PC-9 (cell line): ENCODE measurements around the gene SERPINH1. TPM values are rescaled to one million over a fixed set of nuclear protein-coding genes. Genes with fewer than 3 reads are reported as not detected.

ENCODE experiments used
- BruUV-seq: library from RNA; stranded (reverse); fragments of 400-500 nt; replicated peaks from 2 replicates; lab custom pipeline; 2021; lab: Mats Ljungman, UMichigan
- CTCF ChIA-PET: fragments of 300-600 bp; sonication (Branson Sonifier 250); formaldehyde crosslinking; loops from one replicate; lab custom pipeline; 2022; ENCODE audit warnings: antibody characterized with exemption; lab: Charles Lee
- POLR2A ChIA-PET: fragments of 300-600 bp; sonication (Branson Sonifier 250); formaldehyde crosslinking; loops from one replicate; lab custom pipeline; 2022; ENCODE audit warnings: antibody characterized with exemption; ENCODE audit not compliant: unreplicated experiment; lab: Charles Lee
- DNase-seq, 2 experiments: peaks; one replicate each; pipeline versions ENCODE4 v3.0.0 to v3.0.0-alpha.2; 2015 to 2022; ENCODE audit warnings: mixed read lengths in 1 of 2
- H2AFZ ChIP-seq: fragments of 200-600 bp; sonication (generic); 2 replicates; pipeline ENCODE4 v1.8.1; 2017; ENCODE audit warnings: antibody characterized with exemption
- H3F3A ChIP-seq: fragments of 200-600 bp; sonication (generic); 2 replicates; pipeline ENCODE4 v1.8.1; 2017; ENCODE audit warnings: antibody characterized with exemption, mild to moderate bottlenecking, low read depth; ENCODE audit not compliant: insufficient read depth
- H3K27ac ChIP-seq: fragments of 200-600 bp; sonication (generic); 2 replicates; pipeline ENCODE4 v1.6.1; 2016; ENCODE audit warnings: mixed run types
- H3K27me3 ChIP-seq: fragments of 200-600 bp; sonication (generic); 2 replicates; pipeline ENCODE4 v1.6.1; 2016; ENCODE audit warnings: low read depth, mixed run types; ENCODE audit not compliant: insufficient read depth
- H3K36me3 ChIP-seq: fragments of 200-600 bp; sonication (generic); 2 replicates; pipeline ENCODE4 v1.6.1; 2016; ENCODE audit warnings: low read depth, mixed run types
- H3K4me1 ChIP-seq: fragments of 200-600 bp; sonication (generic); replicated peaks from 2 replicates; pipeline ENCODE4 v1.6.1; 2016; ENCODE audit warnings: mixed run types; ENCODE audit not compliant: insufficient read depth
- H3K4me2 ChIP-seq: fragments of 200-600 bp; sonication (generic); 2 replicates; pipeline ENCODE4 v1.6.1; 2017; ENCODE audit warnings: mixed run types
- H3K4me3 ChIP-seq: fragments of 200-600 bp; sonication (generic); 2 replicates; pipeline ENCODE4 v1.6.1; 2016; ENCODE audit warnings: mixed run types
- H3K79me2 ChIP-seq: fragments of 200-600 bp; sonication (generic); 2 replicates; pipeline ENCODE4 v1.6.1; 2017; ENCODE audit warnings: low read depth, mixed run types
- H3K9me2 ChIP-seq: fragments of 200-600 bp; sonication (generic); 2 replicates; pipeline ENCODE4 v1.8.1; 2017; ENCODE audit warnings: mild to moderate bottlenecking; ENCODE audit not compliant: insufficient read depth
- H3K9me3 ChIP-seq: fragments of 200-600 bp; sonication (generic); 2 replicates; pipeline ENCODE4 v1.8.1; 2016; ENCODE audit warnings: low read depth; ENCODE audit not compliant: insufficient read depth
- H4K20me1 ChIP-seq: fragments of 200-600 bp; sonication (generic); 2 replicates; pipeline ENCODE4 v1.8.1; 2017; ENCODE audit not compliant: insufficient read depth
- CTCF ChIP-seq: fragments of 200-600 bp; sonication (generic); conservative IDR thresholded peaks from 2 replicates; pipeline ENCODE4 v1.6.1; 2017; ENCODE audit warnings: mixed run types, antibody characterized with exemption, mild to moderate bottlenecking, moderate library complexity
- EZH2 ChIP-seq: fragments of 200-600 bp; sonication (generic); IDR thresholded peaks from 2 replicates; pipeline ENCODE4 v1.8.0; 2017; ENCODE audit warnings: antibody characterized with exemption, low read depth
- intact Hi-C: fragments of 100-400 bp; cut with micrococcal nuclease; formaldehyde crosslinking; loops from one replicate; pipeline ENCODE4 v1.10.0; 2022; ENCODE audit not compliant: unreplicated experiment
- total RNA-seq: library from RNA; stranded (reverse); gene quantifications from 2 replicates; pipeline ENCODE4 v1.2.3, GENCODE V29; 2021

SERPINH1 gene
- total RNA-seq, 1 experiment from 2014 or later: 152 TPM

- Histone ChIP-seq H3K36me3 (no peaks in the 10 kb centered on the region), H3F3A (no peaks in the 10 kb centered on the region), H3K4me1 (peaks cover 12% of the 10 kb centered on the region; the same call in 1 of the 2 replicates), H4K20me1 (no peaks in the 10 kb centered on the region), H3K27ac (no peak overlapping the region), H3K9me3 (no peaks in the 10 kb centered on the region), H3K4me3 (no peak overlapping the region), H3K4me2 (no peak overlapping the region), H3K9me2 (no peaks in the 10 kb centered on the region), H2AFZ (no peak overlapping the region), H3K79me2 (no peaks in the 10 kb centered on the region), H3K27me3 (peaks cover 15% of the 10 kb centered on the region; the same call in 1 of the 2 replicates)
- no peak for TF ChIP-seq CTCF
- no peak for TF ChIP-seq EZH2
- ChIA-PET POLR2A (interaction anchor here (0.7 kb wide), 2 partner anchors 29 to 156 kb away, joined by 4 to 5 read pairs; no protein-coding TSS in a partner anchor), CTCF (interaction anchor here (0.7 kb wide), 1 partner anchor 674 kb away, joined by 3 read pairs; no protein-coding TSS in a partner anchor)
- DNase-seq: no peak
- intact Hi-C loops: no loop called here
- no TSS peak for BruUV-seq
These were observed 33.9 kb upstream of the SERPINH1 start for GRCh38 chr11:75527938-75528735.

- Histone ChIP-seq H3K4me1 (peaks cover 18% of the 10 kb centered on the region), H3K9me2 (no peaks in the 10 kb centered on the region), H3K9me3 (no peaks in the 10 kb centered on the region), H3K4me3 (no peak overlapping the region), H2AFZ (no peak overlapping the region), H4K20me1 (no peaks in the 10 kb centered on the region), H3K79me2 (no peaks in the 10 kb centered on the region), H3K36me3 (no peaks in the 10 kb centered on the region), H3K4me2 (no peak overlapping the region), H3K27ac (no peak overlapping the region), H3F3A (peaks cover 10% of the 10 kb centered on the region; the same call in 1 of the 2 replicates), H3K27me3 (no peaks in the 10 kb centered on the region)
- POLR2A ChIA-PET: interaction anchor here (0.6 kb wide), 1 partner anchor 94 kb away, joined by 3 read pairs; no protein-coding TSS in a partner anchor
- DNase-seq: no peak
- BruUV-seq: no TSS peak
- CTCF ChIA-PET: interaction anchor here (0.6 to 1.0 kb wide), 2 partner anchors 8 to 122 kb away, joined by 3 to 4 read pairs; no protein-coding TSS in a partner anchor
- TF ChIP-seq CTCF: no peak
- TF ChIP-seq EZH2: no peak
- intact Hi-C loops: loop anchor here (5.0 kb wide), 1 partner anchor 123 kb away; no protein-coding TSS in a partner anchor
These were observed 31.5 kb upstream of the SERPINH1 start for GRCh38 chr11:75530577-75530976.

GRCh38 chr11:75531325-75531724 lies 30.7 kb upstream of the SERPINH1 start:
- Histone ChIP-seq H3K4me3 (no peak overlapping the region), H3K27ac (no peak overlapping the region), H3K9me2 (no peaks in the 10 kb centered on the region), H3F3A (peaks cover 10% of the 10 kb centered on the region; the same call in 1 of the 2 replicates), H4K20me1 (no peaks in the 10 kb centered on the region), H3K27me3 (no peaks in the 10 kb centered on the region), H3K9me3 (no peaks in the 10 kb centered on the region), H3K4me2 (no peak overlapping the region), H3K79me2 (no peaks in the 10 kb centered on the region), H3K4me1 (peaks cover 20% of the 10 kb centered on the region), H2AFZ (no peak overlapping the region), H3K36me3 (no peaks in the 10 kb centered on the region)
- ChIA-PET POLR2A (no interaction called here), CTCF (interaction anchor here (0.6 to 0.7 kb wide), 2 partner anchors 9 to 22 kb away, joined by 4 to 14 read pairs; no protein-coding TSS in a partner anchor)
- TF ChIP-seq CTCF (no peak), EZH2 (no peak)
- intact Hi-C loops: loop anchor here (5.0 kb wide), 1 partner anchor 124 kb away; no protein-coding TSS in a partner anchor
- BruUV-seq: no TSS peak
- DNase-seq: no peak
